Dermis microvascular lymphatic vessel endothelial cell (primary cell): ENCODE data around the gene LRMDA. TPM values are rescaled to one million over a fixed set of nuclear protein-coding genes. Genes with fewer than 3 reads are reported as not detected.
"Not testable (repeated sequence)": the region's sequence is repeated elsewhere in the genome, so short reads cannot be mapped to it uniquely, and the experiment has no call there.

Source experiments
- DNase-seq, 2 donors: peaks; one replicate each; pipeline versions ENCODE4 v3.0.0 to v3.0.0-alpha.2; 2010; ENCODE audit warnings: low read depth in 2 of 2
- total RNA-seq: library from RNA; depleted of rRNA; stranded (reverse); fragments of >200 nt; gene quantifications from 2 replicates; pipeline ENCODE4 v1.2.1, GENCODE V29; 2014

The LRMDA gene
- total RNA-seq, 1 donor from 2014 or later: 10.4 TPM

DNA sequence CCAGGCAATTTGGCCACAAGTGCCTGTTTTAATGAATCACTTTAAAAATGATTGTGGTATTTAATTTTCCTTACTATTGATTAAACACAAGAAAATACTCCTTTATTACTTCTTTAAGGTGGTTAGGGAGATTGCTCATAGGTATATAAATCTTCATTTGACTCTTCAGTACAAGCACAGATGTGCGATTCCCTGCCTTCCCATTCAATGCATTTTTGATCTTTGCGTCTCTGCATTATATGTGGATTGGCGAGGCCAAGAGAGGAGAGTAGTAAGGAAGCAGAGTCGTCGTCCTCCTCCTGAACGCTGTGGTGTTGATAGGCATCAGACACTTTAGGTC lies 683.7 kb downstream of the LRMDA start:
- DNase-seq: no peak

DNA sequence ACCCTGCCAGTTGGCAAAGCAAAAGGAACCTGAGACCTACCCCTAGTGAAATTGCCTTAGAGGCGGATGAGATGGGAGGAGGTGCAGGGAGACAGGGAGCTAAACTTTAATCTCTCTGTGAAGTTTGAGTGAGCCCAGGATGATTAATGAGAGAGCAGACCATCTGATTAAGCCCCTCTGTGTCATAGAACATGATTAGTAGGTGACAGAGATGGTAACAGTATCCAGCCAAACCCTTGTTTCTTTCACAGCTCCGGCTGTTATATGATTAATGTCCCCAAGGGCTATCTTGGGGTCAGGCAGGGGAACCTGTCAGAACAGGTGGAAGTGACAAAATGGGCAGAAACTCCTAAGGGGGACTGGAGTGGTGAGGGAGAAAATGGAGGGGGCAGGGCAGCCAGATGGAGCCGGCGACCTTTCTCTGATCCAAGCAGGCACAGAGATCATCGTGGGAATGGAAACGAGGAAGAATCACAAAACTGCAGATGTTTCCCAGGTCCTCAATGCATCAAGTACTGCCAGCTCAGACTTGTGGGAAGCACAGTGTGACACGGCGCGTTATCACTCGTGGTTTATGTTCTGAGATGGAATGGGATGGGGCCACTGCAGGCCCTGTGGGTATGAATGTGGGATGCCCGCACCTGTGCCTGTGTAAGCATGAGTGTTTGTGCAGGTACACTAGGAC lies 684.2 kb downstream of the LRMDA start:
- DNase-seq: no peak

- no peak for DNase-seq
Measured at GRCh38 chr10:76116523-76116922, 685.1 kb downstream of the LRMDA start.

GRCh38 chr10:76117949-76118348 lies 686.5 kb downstream of the LRMDA start:
- DNase-seq: no peak

DNA sequence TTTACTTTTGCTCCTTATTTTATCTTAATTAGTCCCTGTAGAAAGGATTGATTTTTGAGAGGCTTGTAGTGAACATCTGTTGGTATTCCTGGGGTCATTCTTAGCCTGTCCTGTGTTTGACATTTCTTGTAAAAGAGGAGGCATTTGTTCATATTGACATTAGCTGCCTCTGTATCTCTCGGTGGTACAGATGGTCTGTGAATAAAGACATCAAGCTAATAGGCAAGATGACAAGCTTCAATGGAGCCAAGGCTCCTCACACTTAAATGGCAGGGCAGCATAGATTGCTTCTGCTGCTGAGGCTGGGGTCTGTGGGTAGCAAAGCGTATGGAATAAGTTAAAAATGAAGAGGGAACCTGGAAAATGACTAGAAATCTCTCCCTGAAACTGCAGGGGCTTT lies 687.6 kb downstream of the LRMDA start:
- DNase-seq: no peak

- no peak for DNase-seq
Measured at GRCh38 chr10:76119515-76119914, 688.1 kb downstream of the LRMDA start.

GRCh38 chr10:76122056-76122455 lies 690.6 kb downstream of the LRMDA start:
- DNase-seq: no peak

GRCh38 chr10:76124280-76124679 lies 692.9 kb downstream of the LRMDA start:
- no peak for DNase-seq

DNA sequence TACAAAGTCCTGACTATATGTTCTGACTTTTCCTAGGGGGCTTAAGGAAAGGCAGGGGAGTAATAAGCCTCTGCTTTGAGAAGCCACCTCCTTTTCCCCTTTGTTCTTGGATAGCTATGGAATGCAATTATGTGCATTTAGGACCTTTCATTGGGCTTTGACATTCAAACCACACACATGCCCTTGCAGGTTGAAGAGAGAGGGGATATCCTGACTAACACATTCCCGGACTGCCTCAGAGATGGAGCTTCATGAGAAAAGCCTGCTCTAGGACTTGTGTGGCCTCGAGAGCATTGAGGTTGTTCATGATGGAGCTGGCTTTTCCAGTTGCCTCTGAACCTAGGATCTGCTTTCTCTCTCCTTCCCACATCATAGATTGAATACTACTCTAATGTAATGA lies 694.5 kb downstream of the LRMDA start:
- DNase-seq: no peak

- DNase-seq: no peak
Measured at GRCh38 chr10:76126607-76127527, 695.4 kb downstream of the LRMDA start.

DNA sequence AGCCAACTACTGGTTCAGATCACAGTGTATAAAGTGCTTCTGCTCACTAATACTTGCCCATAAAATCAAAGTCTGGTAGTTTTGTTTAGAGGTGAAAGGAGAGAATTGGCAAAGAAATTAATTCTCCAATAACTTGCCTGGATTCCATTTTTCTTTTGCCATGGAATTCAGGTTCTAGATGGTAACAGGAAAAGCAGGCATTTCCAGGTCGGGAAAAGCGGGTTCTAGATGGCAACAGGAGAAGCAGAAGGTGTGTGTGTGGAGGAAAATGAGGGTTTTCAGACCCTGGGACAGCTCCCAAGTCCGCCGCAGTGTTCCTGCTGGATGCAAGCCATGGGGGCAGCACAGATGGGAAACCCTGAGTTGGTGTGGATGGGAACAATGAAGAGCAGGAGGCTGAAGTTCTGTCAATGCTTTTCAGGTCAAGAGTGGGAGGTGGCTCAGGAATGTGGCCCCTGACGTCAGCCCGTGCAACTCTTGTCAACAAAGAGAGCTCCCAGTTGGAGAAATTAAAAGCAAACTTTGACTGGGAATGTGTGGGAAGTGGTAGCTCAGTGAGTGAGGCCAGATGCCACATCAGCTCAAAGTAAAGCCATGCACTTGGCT lies 696.7 kb downstream of the LRMDA start:
- DNase-seq: no peak

DNA sequence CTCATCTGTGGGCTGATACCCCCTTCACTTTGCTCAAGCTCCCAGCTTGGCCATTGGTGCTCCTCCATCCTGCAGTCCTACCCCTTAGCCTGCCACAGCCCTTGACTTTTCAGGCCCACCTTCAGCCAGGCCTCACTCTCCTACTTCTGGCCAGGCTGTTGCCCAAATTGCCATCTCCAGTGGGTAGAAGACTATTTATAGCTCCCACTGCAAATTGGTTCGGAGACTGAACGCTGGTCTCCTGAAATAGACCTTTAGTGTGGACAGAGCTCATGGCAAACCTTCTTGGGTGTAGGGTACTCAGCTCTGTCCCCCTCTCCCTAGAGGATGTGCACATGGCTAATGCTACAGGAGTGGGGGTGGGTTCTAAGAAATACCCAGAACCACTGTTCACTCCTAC lies 697.8 kb downstream of the LRMDA start:
- DNase-seq: no peak

GRCh38 chr10:76130892-76131291 lies 699.5 kb downstream of the LRMDA start:
- DNase-seq: no peak

- no peak for DNase-seq
Measured at GRCh38 chr10:76133597-76134255, 702.3 kb downstream of the LRMDA start.

DNA sequence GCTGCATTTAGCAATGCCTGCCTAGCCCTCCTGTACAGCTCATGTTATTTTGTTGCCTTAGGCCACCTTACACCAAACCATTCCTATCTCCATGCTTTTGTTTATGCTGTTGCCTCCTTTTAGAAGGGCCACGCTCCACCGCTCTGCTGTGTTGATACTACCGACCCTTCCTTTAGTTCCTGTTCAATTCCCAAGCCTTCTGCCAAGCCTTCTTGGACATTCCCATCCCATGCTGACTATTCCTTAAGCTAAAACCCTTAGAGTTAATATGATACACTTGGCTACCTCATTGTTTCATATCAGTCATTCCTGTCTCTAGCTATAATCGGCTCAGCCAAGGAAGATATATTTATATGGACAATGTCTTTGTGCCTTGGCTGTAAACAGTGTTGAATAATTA lies 705.5 kb downstream of the LRMDA start:
- no peak for DNase-seq

DNA sequence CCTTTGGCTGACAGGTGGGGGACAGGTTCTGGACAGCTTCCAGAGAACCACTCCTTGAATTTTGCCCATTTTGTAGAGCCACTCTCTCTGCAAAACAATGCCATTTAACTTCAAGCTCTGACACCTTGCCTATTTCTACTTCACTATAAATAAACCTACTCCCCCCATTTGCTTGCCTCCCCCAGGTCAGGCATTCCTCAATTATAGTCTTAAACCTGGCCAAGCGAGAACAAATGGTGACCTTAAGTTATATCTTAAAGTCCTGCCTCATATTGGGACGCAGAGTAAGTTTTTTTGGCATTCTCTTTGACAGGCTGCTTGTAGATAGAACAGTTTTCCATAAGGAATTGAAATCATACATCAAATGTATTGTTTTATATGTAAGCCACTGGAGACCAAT lies 706.9 kb downstream of the LRMDA start:
- DNase-seq: no peak

- no peak for DNase-seq
Measured at GRCh38 chr10:76138906-76139305, 707.5 kb downstream of the LRMDA start.

- DNase-seq: no peak
Measured at GRCh38 chr10:76139431-76139830, 708.0 kb downstream of the LRMDA start.

DNA sequence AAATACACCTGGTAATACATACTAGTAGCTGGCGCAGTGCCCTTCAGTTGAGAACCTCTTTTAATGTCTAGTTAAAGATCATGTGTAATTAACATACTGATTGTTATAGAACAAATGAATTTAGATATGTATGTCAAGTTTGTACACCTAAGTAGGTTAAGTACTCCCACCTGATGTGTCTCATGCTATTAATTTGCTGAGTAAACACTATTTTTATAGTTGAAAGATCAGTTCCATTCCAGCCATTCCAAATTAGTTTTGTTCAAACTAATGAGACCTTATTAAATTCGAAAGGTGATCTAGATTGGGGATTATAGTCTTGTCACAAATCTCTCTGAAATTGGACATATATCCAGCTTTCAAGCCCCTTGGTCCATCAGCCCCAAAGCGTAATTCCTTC lies 710.0 kb downstream of the LRMDA start:
- DNase-seq: no peak

GRCh38 chr10:76148217-76148616 lies 716.8 kb downstream of the LRMDA start:
- not testable (repeated sequence) for DNase-seq

DNA sequence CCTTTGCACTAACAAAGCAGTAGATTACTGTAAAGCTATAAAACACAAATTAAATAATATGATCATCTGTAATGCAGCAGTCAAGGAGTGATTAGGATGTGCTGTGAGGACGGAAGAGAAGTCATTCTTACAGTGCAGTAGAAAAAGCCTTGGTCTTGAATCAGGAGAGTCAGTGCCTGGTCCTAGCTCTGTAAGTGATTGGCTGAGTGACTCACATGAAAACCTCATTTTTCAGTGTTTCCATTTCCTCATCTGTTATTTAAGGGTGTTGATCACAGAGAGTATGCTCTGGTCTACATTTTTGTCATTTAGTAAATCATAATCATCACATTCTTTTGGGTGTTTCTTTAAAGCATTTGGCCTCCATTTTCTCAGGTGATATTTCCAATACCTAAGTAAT lies 717.8 kb downstream of the LRMDA start:
- DNase-seq: no peak

DNA sequence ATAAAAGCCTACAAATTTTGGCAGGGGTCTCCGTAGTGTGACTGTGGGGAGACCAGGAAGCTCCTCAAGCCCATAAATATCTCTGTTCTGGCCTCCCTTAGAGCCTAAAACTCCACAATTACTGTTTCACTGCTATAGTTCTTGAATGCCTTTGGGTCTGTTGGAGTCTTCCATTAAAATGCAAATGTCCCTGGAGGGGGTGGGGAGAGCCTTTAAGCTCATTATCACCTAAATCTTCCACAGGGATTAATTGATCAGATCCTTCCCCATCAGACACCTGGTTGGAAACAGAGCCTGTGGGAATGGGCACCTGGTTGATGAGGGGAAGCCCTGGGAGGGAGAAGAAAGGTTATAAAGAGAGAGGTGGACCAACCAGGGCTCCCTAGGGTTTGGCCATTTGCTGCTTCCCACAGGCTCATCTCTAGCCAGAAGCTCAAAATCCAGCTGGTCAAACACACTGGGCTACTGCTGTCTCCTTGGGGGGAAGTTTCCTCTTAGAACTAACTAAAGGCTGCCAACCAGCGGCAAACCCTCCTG lies 718.2 kb downstream of the LRMDA start:
- DNase-seq: no peak
